Measurements from ENCODE around the gene THAP12. TPM values are rescaled to one million over a fixed set of nuclear protein-coding genes. Genes with fewer than 3 reads are reported as not detected.

The THAP12 gene
- total RNA-seq, 5 donors from 2014 or later (not counting 1 experiment from before 2014, with no cell fraction given), result 41.0 to 51.3 (median 49.0) TPM

- ATAC-seq (replicated peaks in 1 of 4) (no peak), DNase-seq (no peak)
- Mint-ChIP-seq H3K4me1 (no peaks in the 10 kb centered on the region), H3K27me3 (no peaks in the 10 kb centered on the region), H3K4me3 (no peak overlapping the region), H3K36me3 (peaks cover 37% of the 10 kb centered on the region), H3K9me3 (no peaks in the 10 kb centered on the region), H3K27ac (no peak overlapping the region)
- H3K4me1 ChIP-seq (ENCODE audit: control insufficient read depth in 1 of 2, extremely low read depth in 1 of 2, insufficient read depth in 2 of 2, low read length in 2 of 2), result no peaks in the 10 kb centered on the region
- H3K36me3 ChIP-seq (ENCODE audit: control insufficient read depth in 2 of 2, extremely low read depth in 1 of 2, insufficient read depth in 1 of 2, low read length in 1 of 2), result peaks cover 0 to 22% of the 10 kb centered on the region in 2 donors
- H3K9me3 ChIP-seq, result no peaks in the 10 kb centered on the region
- ChIA-PET POLR2A (interaction anchor here in 1 of 2 donors (0.5 kb wide), 1 partner anchor 189 kb away, joined by 3 read pairs; no protein-coding TSS in a partner anchor), CTCF (no interaction called here)
- no peak overlapping the region for H3K4me3 ChIP-seq (ENCODE audit: control insufficient read depth in 1 of 2, extremely low read depth in 1 of 2, low read length in 1 of 2)
- no peak overlapping the region for H3K27ac ChIP-seq (ENCODE audit: low read length)
- H3K27me3 ChIP-seq (replicated peaks in 1 of 2; ENCODE audit: control insufficient read depth in 2 of 2, extremely low read depth in 1 of 2, insufficient read depth in 2 of 2, low read length in 1 of 2), result no peaks in the 10 kb centered on the region
- WGBS (ENCODE audit: insufficient coverage), result 100% methylated on average over 1 of the region's 3 CpGs
Observed at GRCh38 chr11:76348348-76348747, 32.6 kb downstream of the THAP12 start.

GRCh38 chr11:76347466-76347865, 33.5 kb downstream of the THAP12 start:
- DNase-seq (no peak), ATAC-seq (replicated peaks in 1 of 4) (no peak)
- Histone ChIP-seq H3K4me3 (ENCODE audit: control insufficient read depth in 1 of 2, extremely low read depth in 1 of 2, low read length in 1 of 2) (no peak overlapping the region), H3K36me3 (ENCODE audit: control insufficient read depth in 2 of 2, extremely low read depth in 1 of 2, insufficient read depth in 1 of 2, low read length in 1 of 2) (peaks cover 0 to 14% of the 10 kb centered on the region in 2 donors), H3K27ac (ENCODE audit: low read length) (no peak overlapping the region), H3K4me1 (ENCODE audit: control insufficient read depth in 1 of 2, extremely low read depth in 1 of 2, insufficient read depth in 2 of 2, low read length in 2 of 2) (no peaks in the 10 kb centered on the region), H3K27me3 (replicated peaks in 1 of 2; ENCODE audit: control insufficient read depth in 2 of 2, extremely low read depth in 1 of 2, insufficient read depth in 2 of 2, low read length in 1 of 2) (no peaks in the 10 kb centered on the region), H3K9me3 (no peaks in the 10 kb centered on the region)
- no peaks in the 10 kb centered on the region for H3K9me3 Mint-ChIP-seq
- POLR2A ChIA-PET, result no interaction called here
- CTCF ChIA-PET, result no interaction called here
- no peaks in the 10 kb centered on the region for H3K4me1 Mint-ChIP-seq
- H3K27me3 Mint-ChIP-seq, result no peaks in the 10 kb centered on the region
- H3K27ac Mint-ChIP-seq, result no peak overlapping the region
- peaks cover 28% of the 10 kb centered on the region for H3K36me3 Mint-ChIP-seq
- no peak overlapping the region for H3K4me3 Mint-ChIP-seq
- WGBS (ENCODE audit: insufficient coverage), result no CpG with 5 or more reads among the region's 2 CpGs

- Mint-ChIP-seq H3K4me3 (no peak overlapping the region), H3K36me3 (no peaks in the 10 kb centered on the region), H3K9me3 (peaks cover 0 to 13% (median 5%) of the 10 kb centered on the region in 3 donors), H3K27me3 (no peaks in the 10 kb centered on the region), H3K4me1 (peaks cover 11 to 27% (median 20%) of the 10 kb centered on the region in 3 donors), H3K27ac (peak overlapping the region; percentile 78 to 80)
- DNase-seq (peak in 3 of 35 experiments; percentile 4 to 15 (median 12)), ATAC-seq (replicated peaks in 1 of 4) (peak in 3 of 4 experiments; percentile 59 to 60 (median 60))
- no peak overlapping the region for H3K27ac ChIP-seq (ENCODE audit: low read length)
- no peaks in the 10 kb centered on the region for H3K9me3 ChIP-seq
- WGBS (ENCODE audit: insufficient coverage), result 64% methylated on average over 3 of the region's 6 CpGs
- H3K27me3 ChIP-seq (replicated peaks in 1 of 2; ENCODE audit: control insufficient read depth in 2 of 2, extremely low read depth in 1 of 2, insufficient read depth in 2 of 2, low read length in 1 of 2), result peaks cover 0 to 4% of the 10 kb centered on the region in 2 experiments
- peaks cover 0 to 26% of the 10 kb centered on the region in 2 experiments for H3K4me1 ChIP-seq (ENCODE audit: control insufficient read depth in 1 of 2, extremely low read depth in 1 of 2, insufficient read depth in 2 of 2, low read length in 2 of 2)
- POLR2A ChIA-PET, result no interaction called here
- H3K4me3 ChIP-seq (ENCODE audit: control insufficient read depth in 1 of 2, extremely low read depth in 1 of 2, low read length in 1 of 2), result no peak overlapping the region
- H3K36me3 ChIP-seq (ENCODE audit: control insufficient read depth in 2 of 2, extremely low read depth in 1 of 2, insufficient read depth in 1 of 2, low read length in 1 of 2), result no peaks in the 10 kb centered on the region
- CTCF ChIA-PET, result no interaction called here
Observed at GRCh38 chr11:76339221-76339620, 41.7 kb downstream of the THAP12 start.

- POLR2A ChIA-PET, result interaction anchor here in 1 of 2 donors (0.6 kb wide), 1 partner anchor 440 kb away, joined by 5 read pairs; no protein-coding TSS in a partner anchor
- Histone ChIP-seq H3K9me3 (no peaks in the 10 kb centered on the region), H3K4me3 (ENCODE audit: control insufficient read depth in 1 of 2, extremely low read depth in 1 of 2, low read length in 1 of 2) (no peak overlapping the region), H3K27me3 (replicated peaks in 1 of 2; ENCODE audit: control insufficient read depth in 2 of 2, extremely low read depth in 1 of 2, insufficient read depth in 2 of 2, low read length in 1 of 2) (peaks cover 0 to 4% of the 10 kb centered on the region in 2 experiments), H3K36me3 (ENCODE audit: control insufficient read depth in 2 of 2, extremely low read depth in 1 of 2, insufficient read depth in 1 of 2, low read length in 1 of 2) (no peaks in the 10 kb centered on the region), H3K27ac (ENCODE audit: low read length) (no peak overlapping the region), H3K4me1 (ENCODE audit: control insufficient read depth in 1 of 2, extremely low read depth in 1 of 2, insufficient read depth in 2 of 2, low read length in 2 of 2) (peaks cover 0 to 26% of the 10 kb centered on the region in 2 experiments)
- Mint-ChIP-seq H3K27ac (peak overlapping the region; percentile 14 to 34), H3K4me3 (no peak overlapping the region), H3K36me3 (no peaks in the 10 kb centered on the region), H3K4me1 (peaks cover 11 to 27% (median 20%) of the 10 kb centered on the region in 3 donors), H3K9me3 (peaks cover 0 to 16% (median 5%) of the 10 kb centered on the region in 3 donors), H3K27me3 (no peaks in the 10 kb centered on the region)
- no peak for DNase-seq
- 89% methylated on average over 3 of the region's 4 CpGs for WGBS (ENCODE audit: insufficient coverage)
- no peak for ATAC-seq (replicated peaks in 1 of 4)
- CTCF ChIA-PET, result no interaction called here
Observed at GRCh38 chr11:76337923-76338322, 43.0 kb downstream of the THAP12 start.

GRCh38 chr11:76337469-76337868, 43.5 kb downstream of the THAP12 start:
- Mint-ChIP-seq H3K36me3 (no peaks in the 10 kb centered on the region), H3K4me1 (peaks cover 11 to 27% (median 20%) of the 10 kb centered on the region in 3 donors), H3K27ac (peak overlapping the region; percentile 24 to 34), H3K4me3 (no peak overlapping the region), H3K9me3 (peaks cover 0 to 16% (median 5%) of the 10 kb centered on the region in 3 donors), H3K27me3 (no peaks in the 10 kb centered on the region)
- ChIA-PET CTCF (no interaction called here), POLR2A (interaction anchor here in 1 of 2 donors (0.6 kb wide), 1 partner anchor 440 kb away, joined by 5 read pairs; no protein-coding TSS in a partner anchor)
- no CpG with 5 or more reads among the region's 1 CpG for WGBS (ENCODE audit: insufficient coverage)
- no peak for DNase-seq
- no peak overlapping the region for H3K27ac ChIP-seq (ENCODE audit: low read length)
- peaks cover 0 to 4% of the 10 kb centered on the region in 2 experiments for H3K27me3 ChIP-seq (replicated peaks in 1 of 2; ENCODE audit: control insufficient read depth in 2 of 2, extremely low read depth in 1 of 2, insufficient read depth in 2 of 2, low read length in 1 of 2)
- peak in 1 of 4 experiments; percentile 26 for ATAC-seq (replicated peaks in 1 of 4)
- no peaks in the 10 kb centered on the region for H3K36me3 ChIP-seq (ENCODE audit: control insufficient read depth in 2 of 2, extremely low read depth in 1 of 2, insufficient read depth in 1 of 2, low read length in 1 of 2)
- H3K9me3 ChIP-seq, result no peaks in the 10 kb centered on the region
- H3K4me1 ChIP-seq (ENCODE audit: control insufficient read depth in 1 of 2, extremely low read depth in 1 of 2, insufficient read depth in 2 of 2, low read length in 2 of 2), result peaks cover 0 to 26% of the 10 kb centered on the region in 2 experiments
- no peak overlapping the region for H3K4me3 ChIP-seq (ENCODE audit: control insufficient read depth in 1 of 2, extremely low read depth in 1 of 2, low read length in 1 of 2)

- ATAC-seq (replicated peaks in 1 of 4) (no peak), DNase-seq (no peak)
- H3K4me3 ChIP-seq (ENCODE audit: control insufficient read depth in 1 of 2, extremely low read depth in 1 of 2, low read length in 1 of 2), result no peak overlapping the region
- ChIA-PET POLR2A (no interaction called here), CTCF (no interaction called here)
- H3K36me3 ChIP-seq (ENCODE audit: control insufficient read depth in 2 of 2, extremely low read depth in 1 of 2, insufficient read depth in 1 of 2, low read length in 1 of 2), result no peaks in the 10 kb centered on the region
- peaks cover 0 to 4% of the 10 kb centered on the region in 2 experiments for H3K27me3 ChIP-seq (replicated peaks in 1 of 2; ENCODE audit: control insufficient read depth in 2 of 2, extremely low read depth in 1 of 2, insufficient read depth in 2 of 2, low read length in 1 of 2)
- no peaks in the 10 kb centered on the region for H3K9me3 ChIP-seq
- H3K4me1 ChIP-seq (ENCODE audit: control insufficient read depth in 1 of 2, extremely low read depth in 1 of 2, insufficient read depth in 2 of 2, low read length in 2 of 2), result peaks cover 0 to 26% of the 10 kb centered on the region in 2 experiments
- no peak overlapping the region for H3K4me3 Mint-ChIP-seq
- H3K4me1 Mint-ChIP-seq, result peaks cover 11 to 27% (median 20%) of the 10 kb centered on the region in 3 donors
- H3K36me3 Mint-ChIP-seq, result no peaks in the 10 kb centered on the region
- H3K27ac ChIP-seq (ENCODE audit: low read length), result no peak overlapping the region
- no peaks in the 10 kb centered on the region for H3K27me3 Mint-ChIP-seq
- no peak overlapping the region for H3K27ac Mint-ChIP-seq
- peaks cover 0 to 16% (median 5%) of the 10 kb centered on the region in 3 donors for H3K9me3 Mint-ChIP-seq
- 73% methylated on average over 2 of the region's 2 CpGs for WGBS (ENCODE audit: insufficient coverage)
Observed at GRCh38 chr11:76336597-76336996, 44.3 kb downstream of the THAP12 start.

Measured in T-cell (primary cell).